Stimulated activated naive CD4-positive, alpha-beta T cell (primary cell): ENCODE data around the gene ZFYVE19.

ENCODE experiments used
- DNase-seq, 6 experiments: peaks; one replicate each; lab custom pipeline; 2025; lab: John Stamatoyannopoulos, UW

Gene ZFYVE19

DNA sequence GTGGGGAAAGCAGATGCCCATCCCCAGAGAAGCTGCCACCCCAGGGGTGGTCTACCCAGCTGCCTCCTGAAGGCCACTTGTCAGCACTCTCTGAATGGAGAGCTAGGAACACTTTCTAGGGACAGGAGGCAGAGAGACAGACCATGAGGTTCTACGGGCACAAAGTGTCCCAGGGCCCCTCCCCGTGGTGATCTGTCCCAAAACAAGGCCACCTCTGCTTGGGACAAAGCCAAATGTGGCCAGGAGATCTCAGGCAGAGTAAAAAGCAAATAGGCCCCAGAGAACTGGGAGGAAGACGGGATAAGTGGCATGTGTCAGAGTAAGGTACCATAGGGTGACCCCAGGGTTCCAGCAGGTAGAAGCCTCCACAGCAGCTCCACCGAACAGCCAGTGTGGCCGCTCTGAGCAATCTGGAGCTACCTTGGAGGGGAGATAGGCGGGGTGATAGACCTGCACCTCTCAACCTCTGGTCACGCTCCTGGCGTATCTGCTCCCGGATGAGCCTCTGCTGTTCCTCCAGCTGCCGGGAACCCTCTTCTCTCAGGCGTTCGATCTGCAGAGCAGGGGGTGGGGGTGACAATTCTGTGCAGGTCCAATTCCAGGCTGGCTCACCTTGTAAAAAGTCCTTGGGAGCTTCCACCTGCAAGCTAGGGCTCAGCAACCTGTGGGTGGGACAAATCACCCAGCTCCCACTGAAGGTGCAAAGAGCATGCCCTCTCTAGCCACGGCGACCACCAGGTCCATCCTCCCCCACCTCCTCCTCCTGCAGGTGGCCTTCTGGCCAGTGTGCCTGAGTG is 31.0 kb upstream of the ZFYVE19 start:
- no peak for DNase-seq

DNA sequence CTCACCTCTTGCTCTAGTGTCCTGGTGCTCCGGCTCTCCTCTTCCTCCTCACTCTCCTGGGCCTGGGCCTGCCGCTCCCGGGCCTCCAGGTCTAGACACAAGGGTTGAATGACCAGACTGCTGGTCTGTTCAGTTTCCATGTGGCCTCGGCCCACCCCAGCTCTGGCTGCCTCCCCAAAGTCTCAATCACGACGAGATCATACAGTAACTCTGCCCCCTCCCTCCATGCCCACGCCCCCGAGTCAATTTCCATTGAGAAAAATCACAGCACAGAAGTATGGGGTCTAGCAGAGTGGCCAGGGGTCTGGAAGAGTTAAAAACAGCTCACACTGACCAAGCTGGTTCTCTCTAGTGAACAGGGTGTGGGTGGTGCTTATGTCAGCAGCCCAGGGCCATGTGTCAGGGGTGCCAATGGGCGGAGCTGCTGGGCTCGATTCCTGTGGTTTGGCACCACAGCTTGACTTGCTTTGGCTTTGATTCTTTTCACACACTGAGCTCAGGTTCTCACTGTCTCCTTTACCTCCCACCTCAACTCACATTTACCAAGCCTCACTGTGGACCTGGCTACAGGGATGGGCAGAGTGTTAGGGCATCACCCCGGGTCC is 30.2 kb upstream of the ZFYVE19 start:
- no peak for DNase-seq

DNA sequence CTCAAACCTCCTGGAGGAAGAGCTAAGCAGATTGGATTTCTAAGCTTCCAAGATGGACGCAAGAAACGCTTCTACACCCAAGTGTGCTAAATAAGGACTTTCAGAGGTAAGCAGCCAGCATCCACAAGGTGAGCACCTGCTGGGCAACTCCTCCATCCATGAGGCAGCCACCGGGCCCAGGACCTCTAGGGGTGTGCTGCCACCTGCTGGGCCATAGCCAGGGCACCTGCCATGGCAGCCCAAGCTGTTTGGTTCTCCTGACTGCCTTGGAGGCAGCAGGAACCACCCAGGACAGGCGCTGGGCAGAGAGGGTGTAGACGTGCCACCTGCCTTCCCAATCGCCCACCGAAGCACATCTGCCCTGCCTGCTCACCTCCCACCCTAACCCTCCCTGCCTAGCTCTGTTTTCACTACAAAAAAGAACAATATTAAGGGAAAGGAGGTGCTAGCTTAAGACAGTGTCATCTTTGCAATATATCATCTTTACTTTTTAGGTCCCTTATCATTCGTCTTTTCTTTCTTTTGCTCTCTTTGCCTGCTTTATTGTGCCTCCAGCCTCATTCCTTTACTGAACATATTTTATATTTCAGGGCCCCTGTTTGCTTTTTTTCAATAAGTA is 24.2 kb upstream of the ZFYVE19 start:
- peak; percentile 43 to 77 (median 70) for DNase-seq

- DNase-seq: no peak
Observed at GRCh38 chr15:40785164-40785563, 21.7 kb upstream of the ZFYVE19 start.

DNA sequence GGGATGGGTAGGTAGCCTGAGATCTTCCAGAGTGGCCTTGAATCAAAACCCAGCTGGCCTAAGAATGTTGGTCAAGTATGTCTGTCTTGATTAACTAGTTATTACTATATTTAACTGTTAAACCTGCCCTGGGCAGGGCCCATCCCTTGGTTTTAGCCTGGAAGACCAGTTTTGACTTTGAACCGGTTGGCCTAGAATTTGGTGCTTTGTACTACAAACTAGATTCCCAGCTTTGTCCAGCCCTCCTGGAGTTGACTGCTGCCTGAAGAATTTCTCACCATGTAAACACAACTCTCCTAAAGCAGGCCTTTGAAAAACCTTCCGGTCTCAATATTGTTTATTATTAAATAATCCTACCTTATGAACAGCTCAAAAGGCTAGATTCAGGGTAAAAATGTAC is 21.1 kb upstream of the ZFYVE19 start:
- no peak for DNase-seq

DNA sequence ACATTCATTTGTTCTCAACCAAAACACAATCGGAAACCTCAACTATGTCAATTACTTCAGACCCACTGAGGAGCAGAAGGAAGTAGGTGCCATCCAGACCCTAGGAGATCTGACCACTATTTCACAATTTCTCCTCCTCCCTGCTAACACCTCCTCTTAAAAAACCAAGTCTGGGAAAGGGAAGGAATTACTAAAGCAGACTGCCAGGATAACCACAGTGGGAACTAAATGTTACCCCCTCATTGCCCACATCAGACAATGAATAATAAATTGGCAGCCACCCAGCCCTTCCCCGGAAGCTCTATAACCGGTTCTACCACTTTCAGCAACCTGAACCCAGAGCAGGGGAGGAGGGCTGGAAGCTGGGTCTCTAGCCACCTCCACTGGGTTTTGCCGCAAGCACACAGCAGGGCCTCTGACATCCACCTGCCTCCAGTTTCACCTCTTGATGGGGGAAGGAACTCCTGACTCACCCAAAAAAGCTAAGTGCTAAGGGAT is 19.5 kb upstream of the ZFYVE19 start:
- DNase-seq: peak in 4 of 6 experiments; percentile 12 to 35 (median 24)

GRCh38 chr15:40787991-40788390 is 18.9 kb upstream of the ZFYVE19 start:
- no peak for DNase-seq

GRCh38 chr15:40789119-40789518 is 17.8 kb upstream of the ZFYVE19 start:
- DNase-seq: no peak

GRCh38 chr15:40789999-40790398 is 16.9 kb upstream of the ZFYVE19 start:
- no peak for DNase-seq

DNA sequence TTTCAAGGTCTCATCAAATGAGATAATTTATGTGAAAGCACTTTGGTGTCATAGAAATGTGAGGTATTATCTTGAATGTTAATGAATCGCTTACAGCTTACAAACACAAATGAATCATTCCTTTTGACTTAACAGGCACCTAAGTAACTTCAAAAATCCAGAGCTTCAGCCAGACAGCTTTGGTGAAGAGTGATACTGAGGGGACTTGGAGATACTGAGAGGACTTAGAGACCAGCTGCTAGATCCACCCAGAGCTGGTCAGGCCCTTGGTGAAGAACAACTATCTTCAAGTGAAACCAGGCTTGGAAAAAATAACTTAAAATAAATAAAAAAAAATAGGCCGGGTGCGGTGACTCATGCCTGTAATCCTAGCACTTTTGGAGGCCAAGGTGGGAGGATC is 16.2 kb upstream of the ZFYVE19 start:
- no peak for DNase-seq

- no peak for DNase-seq
Observed at GRCh38 chr15:40792394-40792793, 14.5 kb upstream of the ZFYVE19 start.

DNA sequence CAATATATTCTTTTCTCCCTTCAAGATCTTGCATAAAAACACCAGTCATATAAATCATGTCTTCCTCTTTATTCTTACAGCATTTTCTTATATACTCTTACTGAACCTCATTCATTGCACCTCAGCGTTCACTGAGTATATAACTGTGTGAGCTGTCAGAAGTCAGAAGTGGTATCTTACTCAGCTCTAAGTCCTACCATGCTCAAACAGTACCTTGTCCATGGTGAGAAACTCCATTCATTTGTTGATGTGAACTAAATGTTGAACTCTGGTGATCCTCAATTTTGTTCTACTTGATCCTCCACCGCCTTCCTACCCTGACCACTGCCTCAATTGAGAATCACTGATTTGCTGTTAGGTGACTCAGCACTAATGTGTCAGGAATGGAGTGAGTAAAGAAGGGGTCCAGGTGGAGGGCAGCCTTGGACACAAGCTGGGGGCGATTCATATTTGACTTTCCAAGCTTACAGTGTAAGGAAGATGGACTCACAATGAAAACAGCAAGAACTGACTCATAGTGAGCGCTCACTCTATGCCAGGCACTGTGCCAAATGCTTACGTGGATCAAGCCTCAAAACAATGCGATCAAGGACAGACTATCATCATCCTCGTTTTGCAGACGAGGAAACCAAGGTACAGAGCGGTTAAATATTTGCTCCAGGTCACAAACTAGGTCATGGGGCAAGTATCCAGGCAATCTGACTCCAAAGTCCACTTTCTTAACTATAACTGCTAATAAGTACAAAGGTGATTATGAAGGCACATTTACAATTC is 13.5 kb upstream of the ZFYVE19 start:
- no peak for DNase-seq

DNA sequence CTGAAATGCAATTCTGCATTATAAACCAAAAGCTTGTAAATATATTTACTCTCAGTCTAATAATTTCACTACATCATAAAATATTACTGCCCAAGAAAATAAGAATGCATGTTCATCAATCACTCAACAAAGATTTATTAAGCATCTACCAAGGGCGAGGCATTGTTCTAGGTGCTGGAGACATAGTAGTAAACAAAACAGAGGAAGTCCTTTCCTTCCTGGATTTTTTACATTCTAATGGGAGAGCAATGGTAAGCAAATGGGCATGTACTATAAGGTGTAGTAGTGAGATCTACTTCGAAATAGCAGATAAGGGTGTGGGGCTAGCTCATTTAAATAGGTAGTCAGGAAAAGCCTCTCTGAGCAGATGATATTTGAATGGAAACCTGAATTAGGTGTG is 10.8 kb upstream of the ZFYVE19 start:
- DNase-seq: no peak

GRCh38 chr15:40796512-40796911 is 10.4 kb upstream of the ZFYVE19 start:
- DNase-seq: no peak

GRCh38 chr15:40799523-40799922 is 7.4 kb upstream of the ZFYVE19 start:
- no peak for DNase-seq

GRCh38 chr15:40803076-40803475 is 3.8 kb upstream of the ZFYVE19 start:
- DNase-seq: no peak

DNA sequence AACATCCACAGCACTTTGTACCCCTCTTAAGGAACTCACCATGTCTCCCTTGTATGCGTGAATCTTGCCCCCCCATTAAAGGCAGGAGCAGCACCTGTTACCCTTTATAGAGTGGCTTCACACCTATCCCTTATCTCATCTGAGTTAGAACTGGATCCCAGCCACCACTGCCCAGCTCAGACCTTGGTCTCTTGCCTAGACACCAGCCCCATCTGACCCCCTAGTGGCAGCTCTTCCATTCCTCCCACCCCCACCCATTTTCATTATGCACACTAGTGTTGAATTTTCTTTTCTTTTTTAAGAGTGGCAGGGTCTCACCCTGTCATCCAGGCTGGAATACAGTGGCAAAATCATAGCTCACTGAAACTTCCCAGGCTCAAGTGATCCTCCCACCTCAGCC is 3.2 kb upstream of the ZFYVE19 start:
- DNase-seq: no peak

- DNase-seq: no peak
Observed at GRCh38 chr15:40806672-40807027, 239 bp upstream of the ZFYVE19 start.

- DNase-seq: no peak
Observed at GRCh38 chr15:40807888-40808461, 1.1 kb downstream of the ZFYVE19 start.

DNA sequence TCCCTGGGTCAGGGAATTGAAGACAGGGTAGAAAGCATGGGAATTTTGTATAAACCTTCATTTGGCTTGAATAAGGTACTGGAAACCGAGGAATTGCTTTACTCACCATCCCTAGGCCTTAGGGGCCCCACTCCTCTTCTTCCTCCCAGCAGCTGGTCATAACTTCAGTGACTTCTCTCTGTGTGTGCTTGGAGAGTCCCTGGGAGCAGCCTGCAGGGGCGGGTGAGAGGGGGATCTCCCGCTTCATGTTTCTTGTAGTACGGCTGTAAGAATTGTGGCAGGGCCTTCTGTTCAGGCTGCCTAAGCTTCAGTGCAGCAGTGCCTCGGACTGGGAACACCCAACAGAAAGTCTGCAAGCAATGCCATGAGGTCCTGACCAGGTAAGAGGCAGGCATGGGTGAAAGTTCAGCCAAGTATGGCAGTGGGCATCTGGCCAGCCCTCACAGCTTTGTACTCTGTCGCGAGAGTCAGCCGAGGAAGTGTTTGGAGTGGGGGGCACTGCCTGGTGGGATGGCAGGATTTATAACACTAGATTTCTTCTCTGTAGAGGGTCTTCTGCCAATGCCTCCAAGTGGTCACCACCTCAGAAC is 2.1 kb downstream of the ZFYVE19 start:
- no peak for DNase-seq

- DNase-seq: no peak
Observed at GRCh38 chr15:40812721-40813425, 6.0 kb downstream of the ZFYVE19 start.
